GM21737 (cell line): Measurements from ENCODE around the gene DCLRE1A.
A peak's percentile ranks its signal among the peaks of the same experiment; 100 is the strongest.

Experiments
- ATAC-seq: cut with Tn5 transposase; IDR thresholded peaks from one replicate; pipeline ENCODE4 v1.9.1; 2021; ENCODE audit warnings: mild to moderate bottlenecking, moderate library complexity; ENCODE audit not compliant: unreplicated experiment

DCLRE1A gene

DNA sequence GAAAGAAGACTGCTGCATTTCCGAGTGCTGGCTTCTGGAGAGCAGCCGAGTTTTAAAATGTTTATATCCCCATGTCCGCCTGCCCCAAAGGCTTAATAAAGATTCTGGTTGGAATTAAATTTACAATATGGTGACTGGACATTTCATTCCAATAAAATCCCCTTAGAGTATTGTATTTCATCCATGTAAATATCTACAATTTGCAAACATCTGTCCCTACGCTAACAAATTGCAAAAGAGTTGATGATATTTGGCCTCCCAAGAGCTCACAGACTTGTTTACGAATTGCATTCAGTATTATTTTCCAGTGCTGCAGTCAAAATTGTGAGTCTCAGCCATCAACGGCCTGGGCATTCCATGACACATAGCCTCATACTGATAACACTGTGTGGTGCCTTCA, 52.3 kb downstream of the DCLRE1A start:
- no peak for ATAC-seq

DNA sequence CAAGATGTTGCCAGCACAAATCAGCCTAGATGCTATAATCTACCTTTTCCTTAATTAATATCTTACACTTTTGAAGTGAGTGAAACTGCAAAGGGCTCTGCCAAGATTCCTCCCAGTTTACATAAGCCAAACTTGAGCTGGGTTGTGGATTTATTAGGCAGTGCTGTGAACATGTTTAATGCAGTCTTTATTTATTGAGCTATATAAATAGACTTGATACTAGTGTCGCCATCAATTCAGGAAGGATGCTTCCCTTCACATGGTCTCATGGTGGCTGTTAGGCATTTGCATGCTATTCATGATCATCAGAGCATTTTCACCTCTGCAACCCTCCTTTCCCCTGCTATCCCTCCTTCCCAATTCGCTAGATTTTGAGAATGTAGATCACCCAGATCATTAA, 62.2 kb downstream of the DCLRE1A start:
- ATAC-seq = no peak

DNA sequence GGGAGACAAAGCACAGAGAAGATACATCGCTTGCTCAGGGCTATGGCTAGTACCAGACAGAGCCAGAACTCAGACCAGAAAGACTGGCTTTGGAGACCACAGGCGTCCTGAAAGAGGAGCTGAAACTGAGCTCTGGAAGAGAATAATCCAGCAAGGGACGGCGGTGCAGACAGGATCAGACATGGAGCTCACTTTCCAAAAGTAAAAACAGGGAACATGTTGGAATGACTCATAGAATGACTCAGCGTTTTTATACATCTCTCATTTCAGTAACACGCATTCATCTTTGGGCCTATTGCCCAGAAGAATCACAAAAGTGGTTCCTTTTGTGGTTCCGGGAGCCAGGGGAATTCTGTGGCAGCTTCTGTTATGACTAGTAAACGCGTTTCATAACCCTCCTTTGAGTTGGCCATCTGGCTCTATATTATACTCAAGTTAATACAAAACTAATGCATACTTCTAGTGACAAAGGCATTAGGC, 65.2 kb downstream of the DCLRE1A start:
- peak; percentile 56 for ATAC-seq
